ENCODE measurements around the gene CXCR6. TPM values are rescaled to one million over a fixed set of nuclear protein-coding genes. Genes with fewer than 3 reads are reported as not detected.

The CXCR6 gene
- not detected in 2 replicates for total RNA-seq

GRCh38 chr3:45943207-45943846 lies at the start of gene CXCR6:
Gene CXCR6, plus strand, starts transcription at chr3:45943464. Its CDS starts 3,018 bp downstream, at chr3:45946482.

GRCh38 chr3:45995236-45996192 lies 52.2 kb downstream of the CXCR6 start, which contains the start of gene FYCO1:
Gene FYCO1, minus strand, starts transcription at chr3:45995824. Its CDS starts 10,914 bp downstream, at chr3:45984910.

Other genes starting within 250 kb of the CXCR6 start
- not detected in 2 replicates for gene SLC6A20, start 146.9 kb upstream of the CXCR6 start, total RNA-seq
- 13.3 and 15.2 TPM in 2 replicates for gene LZTFL1, start 101.3 kb upstream of the CXCR6 start, total RNA-seq
- gene CCR9, start 56.9 kb upstream of the CXCR6 start, total RNA-seq = not detected in 2 replicates
- 9.7 and 14.0 TPM in 2 replicates for gene FYCO1, start 52.4 kb downstream of the CXCR6 start, total RNA-seq
- not detected in 2 replicates for gene XCR1, start 84.0 kb downstream of the CXCR6 start, total RNA-seq